ENCODE measurements around the gene NT5E.

DNA sequence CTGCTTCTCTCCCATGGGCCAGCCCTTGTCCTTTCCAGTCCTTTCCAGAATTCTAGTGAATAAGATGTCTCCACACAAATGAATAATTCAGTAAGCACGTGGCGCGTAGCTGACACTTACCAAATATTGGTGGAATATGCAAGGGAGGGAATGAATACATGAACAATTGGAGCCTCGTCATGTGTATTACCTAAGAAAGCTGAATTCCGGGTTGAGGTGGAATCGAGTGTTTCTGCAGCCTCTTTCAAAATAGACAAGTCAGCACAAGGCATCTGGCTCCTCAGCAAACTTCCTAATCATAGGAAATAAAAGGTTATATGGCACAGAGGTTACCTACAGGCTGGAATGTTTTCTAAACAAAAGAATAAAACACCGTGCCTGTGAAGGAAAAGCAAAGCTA lies 47.0 kb upstream of the NT5E start:
- TF ChIP-seq, protein P1, sequence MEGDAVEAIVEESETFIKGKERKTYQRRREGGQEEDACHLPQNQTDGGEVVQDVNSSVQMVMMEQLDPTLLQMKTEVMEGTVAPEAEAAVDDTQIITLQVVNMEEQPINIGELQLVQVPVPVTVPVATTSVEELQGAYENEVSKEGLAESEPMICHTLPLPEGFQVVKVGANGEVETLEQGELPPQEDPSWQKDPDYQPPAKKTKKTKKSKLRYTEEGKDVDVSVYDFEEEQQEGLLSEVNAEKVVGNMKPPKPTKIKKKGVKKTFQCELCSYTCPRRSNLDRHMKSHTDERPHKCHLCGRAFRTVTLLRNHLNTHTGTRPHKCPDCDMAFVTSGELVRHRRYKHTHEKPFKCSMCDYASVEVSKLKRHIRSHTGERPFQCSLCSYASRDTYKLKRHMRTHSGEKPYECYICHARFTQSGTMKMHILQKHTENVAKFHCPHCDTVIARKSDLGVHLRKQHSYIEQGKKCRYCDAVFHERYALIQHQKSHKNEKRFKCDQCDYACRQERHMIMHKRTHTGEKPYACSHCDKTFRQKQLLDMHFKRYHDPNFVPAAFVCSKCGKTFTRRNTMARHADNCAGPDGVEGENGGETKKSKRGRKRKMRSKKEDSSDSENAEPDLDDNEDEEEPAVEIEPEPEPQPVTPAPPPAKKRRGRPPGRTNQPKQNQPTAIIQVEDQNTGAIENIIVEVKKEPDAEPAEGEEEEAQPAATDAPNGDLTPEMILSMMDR (IDR thresholded peaks at IDR 0.05; ENCODE audit: low read depth, low read length, poor library complexity, severe bottlenecking): no peak
- no peak for TF ChIP-seq EZH2phosphoT487 (IDR thresholded peaks at IDR 0.05; ENCODE audit: borderline replicate concordance, low read length)
